ENCODE measurements around the gene PRRC2C. TPM values are rescaled to one million over a fixed set of nuclear protein-coding genes. Genes with fewer than 3 reads are reported as not detected.

Gene PRRC2C
- total RNA-seq, 4 donors from 2014 or later, result 52.0 to 79.2 (median 74.4) TPM

- H3K9me3 ChIP-seq, result no peaks in the 10 kb centered on the region
- no peak overlapping the region for H3K27ac ChIP-seq
- H3K4me1 ChIP-seq, result peaks cover 0 to 27% (median 2%) of the 10 kb centered on the region in 3 donors
- TF ChIP-seq POLR2A (IDR thresholded peaks at IDR 0.05), result no peak
- TF ChIP-seq POLR2AphosphoS5 (IDR thresholded peaks at IDR 0.05), result no peak
- no peak for TF ChIP-seq CTCF (IDR thresholded peaks at IDR 0.05)
- TF ChIP-seq EP300 (IDR thresholded peaks at IDR 0.05), result no peak
- H3K27me3 ChIP-seq, result no peaks in the 10 kb centered on the region
- H3K36me3 ChIP-seq, result peaks cover 0 to 43% of the 10 kb centered on the region in 2 donors
- no peak for ATAC-seq
- WGBS, 2 donors (ENCODE audit: low coverage in 1 of 2), result 83% methylated on average over 1 of the region's 1 CpG; no CpG with 5 or more reads in 1 of the 2 donors
- H3K4me3 ChIP-seq, result no peak overlapping the region
Measured at GRCh38 chr1:171640225-171640624, 154.9 kb downstream of the PRRC2C start.

GRCh38 chr1:171641076-171641864 lies 155.9 kb downstream of the PRRC2C start:
- no peaks in the 10 kb centered on the region for H3K9me3 ChIP-seq

DNA sequence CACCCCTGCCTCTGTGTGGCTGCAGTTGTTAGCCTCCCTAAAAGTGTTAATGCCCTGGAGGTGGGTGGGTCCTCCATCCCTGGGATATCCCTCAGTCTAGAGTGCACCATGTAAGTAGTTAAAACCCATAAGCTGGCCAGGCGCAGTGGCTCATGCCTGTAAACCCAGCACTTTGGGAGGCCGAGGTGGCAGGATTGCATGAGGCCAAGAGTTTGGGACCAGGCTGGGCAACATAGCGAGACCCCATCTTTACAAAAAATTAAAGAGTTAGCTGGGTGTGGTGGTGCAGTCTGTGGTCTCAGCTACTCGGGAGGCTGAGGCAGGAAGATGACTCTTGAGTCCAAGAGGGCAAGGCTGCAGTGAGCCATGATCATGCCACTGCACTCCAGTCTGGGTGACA lies 156.9 kb downstream of the PRRC2C start:
- Histone ChIP-seq H3K27me3 (no peaks in the 10 kb centered on the region), H3K27ac (peak overlapping the region in 1 of 4 donors; percentile 27), H3K4me3 (no peak overlapping the region), H3K9me3 (no peaks in the 10 kb centered on the region), H3K4me1 (peaks cover 0 to 47% (median 8%) of the 10 kb centered on the region in 3 donors), H3K36me3 (peaks cover 0 to 24% of the 10 kb centered on the region in 2 donors)
- TF ChIP-seq POLR2A (IDR thresholded peaks at IDR 0.05) (no peak), CTCF (IDR thresholded peaks at IDR 0.05) (no peak), POLR2AphosphoS5 (IDR thresholded peaks at IDR 0.05) (no peak), EP300 (IDR thresholded peaks at IDR 0.05) (no peak)
- 70% methylated on average over 1 of the region's 4 CpGs; no CpG with 5 or more reads in 1 of the 2 donors for whole genome bisulfite sequencing, 2 donors (ENCODE audit: low coverage in 1 of 2)
- no peak for ATAC-seq

More at GRCh38 chr1:171641076-171641864, 155.9 kb downstream of the PRRC2C start:
- H3K27ac ChIP-seq, result peak overlapping the region in 1 of 4 donors; percentile 27
- no peak for ATAC-seq
- no peak overlapping the region for H3K4me3 ChIP-seq
- H3K4me1 ChIP-seq, result peaks cover 0 to 37% (median 8%) of the 10 kb centered on the region in 3 donors
- peaks cover 0 to 33% of the 10 kb centered on the region in 2 donors for H3K36me3 ChIP-seq
- TF ChIP-seq CTCF (IDR thresholded peaks at IDR 0.05), result peak in 1 of 4 experiments; percentile 7
- TF ChIP-seq EP300 (IDR thresholded peaks at IDR 0.05), result no peak
- TF ChIP-seq POLR2A (IDR thresholded peaks at IDR 0.05), result no peak
- no peak for TF ChIP-seq POLR2AphosphoS5 (IDR thresholded peaks at IDR 0.05)
- WGBS, 2 donors (ENCODE audit: low coverage in 1 of 2), result 42 to 58% methylated on average over 9 to 10 of the region's 10 CpGs
- H3K27me3 ChIP-seq, result no peaks in the 10 kb centered on the region

Small RNA genes lying within 50 kb of the gene (small RNA-seq; reads per million reads assigned to genes)
- gene CYCSP53, result 0 reads per million in 4 donors

Other genes starting within 250 kb of the PRRC2C start
- under 1 TPM in 2 of 4 donors, not detected in 2; 0.12 to 0.81 TPM for gene FMO1, start 237.0 kb upstream of the PRRC2C start, total RNA-seq
- gene FMO4, start 171.3 kb upstream of the PRRC2C start, total RNA-seq, result 1 to 10 TPM in 3 of 4 donors, under 1 TPM in 1; 0.54 to 2.7 (median 1.4) TPM
- gene MYOCOS, start 136.7 kb downstream of the PRRC2C start, total RNA-seq, result not detected
- gene MYOC, start 167.2 kb downstream of the PRRC2C start, total RNA-seq, result 1,000 to 10,000 TPM in 1 of 4 donors, 100 to 1,000 TPM in 2, 10 to 100 TPM in 1; 88.5 to 1,432 (median 227) TPM